ENCODE data around the gene ZNF853. TPM values are rescaled to one million over a fixed set of nuclear protein-coding genes. Genes with fewer than 3 reads are reported as not detected.

ZNF853 gene
- total RNA-seq, 1 donor from 2014 or later: 4.8 TPM

- peak; percentile 64 to 79 for DNase-seq (ENCODE audit: low read depth in 2 of 2)
Observed at GRCh38 chr7:6636741-6637543, 21.5 kb downstream of the ZNF853 start, which contains the start of gene ZNF316. Gene ZNF316, plus strand, starts transcription at chr7:6637318. Its CDS starts 5,092 bp downstream, at chr7:6642410.

DNA sequence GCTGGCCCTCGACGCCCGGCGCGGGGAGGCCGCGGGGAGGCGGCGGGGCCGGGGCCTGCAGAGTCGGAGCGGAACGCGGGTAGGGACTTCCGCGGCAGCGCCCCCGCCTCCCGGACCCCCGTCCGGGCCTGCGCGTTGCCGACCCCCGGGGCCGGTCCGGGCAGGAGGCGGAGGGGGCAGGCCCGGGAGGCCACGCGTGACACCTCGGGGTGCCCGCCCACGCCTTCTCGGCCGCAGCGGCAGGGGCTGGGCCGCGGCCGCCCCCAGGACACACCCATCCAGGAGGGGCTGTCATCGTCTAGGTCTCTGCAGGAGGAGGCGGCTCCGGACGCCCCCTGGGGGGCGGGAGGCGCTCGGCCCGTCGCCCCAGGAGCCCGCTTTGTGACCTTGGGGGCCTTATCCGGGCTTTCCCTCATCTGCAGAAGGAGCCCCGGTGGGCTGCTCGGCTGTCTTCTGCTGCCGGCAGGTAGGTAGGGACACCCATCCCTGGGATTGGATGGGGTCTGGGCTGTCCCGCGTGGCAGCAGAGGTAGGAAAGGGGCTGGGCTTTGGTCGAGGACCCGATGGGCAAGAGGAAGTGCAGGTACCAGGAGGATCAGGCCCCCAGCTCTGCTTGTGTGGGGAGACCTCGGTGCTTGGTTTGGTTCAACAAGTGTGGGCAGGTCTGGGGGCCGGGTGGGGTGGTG is 22.3 kb downstream of the ZNF853 start:
- DNase-seq (ENCODE audit: low read depth in 2 of 2): peak; percentile 30 to 54

GRCh38 chr7:6639032-6639431 is 23.6 kb downstream of the ZNF853 start:
- no peak for DNase-seq (ENCODE audit: low read depth in 2 of 2)

GRCh38 chr7:6639627-6640026 is 24.2 kb downstream of the ZNF853 start:
- no peak for DNase-seq (ENCODE audit: low read depth in 2 of 2)

DNA sequence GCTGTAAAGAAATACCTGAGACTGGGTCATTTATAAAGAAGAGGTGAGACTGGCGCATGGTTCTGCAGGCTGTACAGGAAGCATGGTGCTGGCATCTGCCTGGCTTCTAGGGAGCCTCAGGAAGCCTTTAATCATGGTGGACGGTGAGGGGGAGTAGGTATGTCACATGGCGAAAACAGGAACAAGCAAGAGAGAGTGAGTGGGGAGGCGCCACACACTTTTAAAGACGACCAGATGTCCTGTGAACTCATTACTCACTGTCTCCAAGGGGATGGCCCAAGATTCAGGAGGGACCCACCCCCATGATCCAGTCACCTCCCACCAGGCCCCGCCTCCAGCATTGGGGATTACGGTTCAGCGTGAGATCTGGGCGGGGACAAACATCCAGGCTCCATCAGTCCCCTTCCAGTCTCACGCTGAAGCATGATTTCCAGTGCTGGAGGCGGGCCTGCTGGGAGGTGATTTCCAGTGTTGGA is 24.9 kb downstream of the ZNF853 start:
- DNase-seq (ENCODE audit: low read depth in 2 of 2): peak; percentile 39 to 66

DNA sequence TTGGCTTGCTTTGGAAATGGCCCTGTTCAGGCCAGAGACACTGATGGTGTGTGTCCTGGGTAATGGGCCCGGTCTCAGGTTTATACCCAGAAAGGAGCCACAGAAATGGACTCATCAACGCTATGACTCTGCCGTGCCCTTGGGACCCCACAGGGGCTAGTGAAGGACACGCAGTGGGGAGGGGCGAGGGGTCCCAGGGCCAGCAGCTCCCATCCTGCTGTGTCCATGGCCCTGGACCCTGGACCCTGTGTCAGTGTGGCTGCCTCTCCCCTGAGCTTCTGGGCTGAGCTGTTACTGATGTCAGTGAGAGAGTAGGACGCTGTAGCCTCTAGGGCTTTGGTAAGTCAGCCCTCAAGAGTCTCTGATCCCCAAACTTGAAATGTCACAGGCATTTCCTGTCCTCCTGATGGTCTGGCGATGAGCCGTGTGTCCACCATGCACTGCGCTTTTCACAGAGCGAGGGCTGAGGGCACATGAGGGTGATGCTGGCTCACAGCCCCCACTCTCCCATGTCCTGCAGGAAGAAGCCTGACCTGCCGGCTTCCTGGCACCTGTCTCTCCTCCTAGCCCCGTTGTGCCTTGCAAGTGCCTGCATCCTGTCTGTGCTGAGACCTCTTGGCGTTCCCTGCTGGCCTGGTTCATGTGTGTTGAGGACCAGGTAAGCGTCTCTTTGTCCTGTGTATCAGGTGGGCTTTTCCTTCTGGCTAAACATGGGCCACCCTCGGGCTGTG is 26.1 kb downstream of the ZNF853 start:
- DNase-seq (ENCODE audit: low read depth in 2 of 2): peak in 1 of 2 donors; percentile 45

DNA sequence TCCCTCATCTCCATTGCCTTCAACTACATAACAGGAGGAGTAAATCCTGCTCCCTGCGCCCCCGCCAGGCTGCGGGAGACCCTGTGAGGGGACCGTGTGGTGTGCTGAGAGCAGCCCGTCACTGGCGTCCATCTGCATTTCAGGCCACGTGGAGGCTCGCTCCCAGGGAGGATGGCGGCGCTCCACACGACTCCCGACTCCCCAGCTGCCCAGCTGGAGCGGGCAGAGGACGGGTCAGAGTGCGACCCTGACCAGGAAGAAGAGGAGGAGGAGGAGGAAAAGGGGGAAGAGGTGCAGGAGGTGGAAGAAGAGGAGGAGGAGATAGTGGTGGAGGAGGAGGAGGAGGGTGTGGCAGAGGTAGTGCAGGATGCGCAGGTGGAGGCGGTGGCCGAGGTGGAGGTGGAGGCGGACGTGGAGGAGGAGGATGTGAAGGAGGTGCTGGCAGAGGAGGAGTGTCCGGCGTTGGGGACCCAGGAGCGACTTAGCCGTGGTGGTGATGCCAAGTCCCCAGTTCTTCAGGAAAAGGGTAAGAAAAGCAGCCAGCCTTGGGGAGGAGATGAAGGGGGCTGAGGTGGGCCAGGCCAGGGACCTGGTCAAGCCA is 26.9 kb downstream of the ZNF853 start:
- no peak for DNase-seq (ENCODE audit: low read depth in 2 of 2)

DNA sequence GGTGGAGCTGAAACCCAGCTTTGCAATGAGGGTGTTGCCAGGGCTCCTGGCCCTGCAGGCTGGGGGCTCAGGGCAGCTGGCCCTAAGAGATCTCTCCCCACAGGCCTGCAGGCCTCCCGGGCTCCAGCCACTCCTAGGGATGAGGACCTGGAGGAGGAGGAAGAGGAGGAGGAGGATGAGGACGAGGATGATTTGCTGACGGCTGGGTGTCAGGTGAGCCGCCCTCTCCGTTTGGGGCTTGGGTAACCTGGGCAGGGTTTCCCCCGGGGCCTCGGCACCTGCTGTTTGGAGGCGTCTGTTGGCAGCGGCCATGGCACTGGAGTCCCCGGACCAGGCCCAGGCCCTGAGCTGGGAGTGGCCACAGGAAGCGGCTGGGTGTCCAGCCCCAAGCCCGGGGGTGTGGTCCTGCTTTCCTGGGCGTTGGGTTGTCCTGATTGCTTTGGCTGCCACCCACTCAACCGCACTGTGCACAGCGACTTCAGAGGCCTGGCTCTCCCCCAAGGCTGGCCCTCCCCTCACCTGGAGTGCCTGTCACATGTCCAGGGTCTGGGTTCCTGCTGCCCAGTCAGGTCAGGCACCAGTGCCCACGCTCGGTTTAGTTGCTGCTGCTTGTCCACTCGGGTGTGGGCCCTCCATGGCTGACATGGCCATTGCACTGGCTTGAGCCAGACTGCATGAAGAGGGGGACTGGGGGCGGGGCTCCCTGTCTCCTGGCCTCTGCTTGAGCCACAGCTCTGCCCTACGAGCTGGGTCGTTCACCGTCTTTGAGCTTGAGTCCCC is 27.6 kb downstream of the ZNF853 start:
- no peak for DNase-seq (ENCODE audit: low read depth in 2 of 2)

- DNase-seq (ENCODE audit: low read depth in 2 of 2): no peak
Observed at GRCh38 chr7:6643915-6644625, 28.7 kb downstream of the ZNF853 start.

DNA sequence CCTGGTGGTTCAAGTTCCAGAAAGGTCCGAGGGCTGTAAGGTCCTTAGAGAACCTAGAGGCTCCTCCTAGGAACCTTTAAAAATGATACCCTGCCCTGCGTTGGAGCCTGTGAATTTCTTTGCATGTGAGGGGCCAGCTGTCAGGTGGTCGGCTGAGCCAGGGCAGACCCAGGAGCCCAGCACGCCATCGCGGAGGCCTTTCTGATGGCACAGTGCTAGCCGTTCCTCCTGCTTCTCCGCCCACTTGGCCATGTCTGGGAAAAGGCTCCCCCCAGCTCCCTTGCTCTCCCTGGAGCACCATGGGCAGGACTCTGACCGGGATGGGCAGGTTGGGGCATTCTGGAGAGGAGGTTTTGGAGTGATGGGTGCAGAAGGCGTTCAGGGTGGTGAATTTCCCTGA is 29.3 kb downstream of the ZNF853 start:
- no peak for DNase-seq (ENCODE audit: low read depth in 2 of 2)

DNA sequence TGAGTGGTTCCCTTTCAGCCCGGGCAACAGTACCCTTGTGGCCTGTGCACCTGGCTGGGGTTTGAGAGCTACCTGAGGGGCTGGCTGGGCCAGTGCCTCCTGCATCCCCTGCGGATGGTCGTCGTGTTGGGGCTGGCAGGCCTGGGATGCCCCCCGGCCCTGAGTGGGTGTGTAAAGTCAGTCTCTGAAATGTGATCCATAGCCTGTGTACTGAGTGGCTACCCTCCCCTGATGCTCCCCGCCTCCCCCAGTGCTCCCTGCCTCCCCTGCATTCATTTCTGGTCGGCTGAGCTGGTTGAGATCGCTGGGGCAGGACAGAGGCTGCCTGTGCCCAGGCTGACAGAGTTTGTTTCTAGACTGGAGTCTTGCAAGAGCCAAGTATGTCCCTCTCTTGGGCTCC is 31.1 kb downstream of the ZNF853 start:
- DNase-seq (ENCODE audit: low read depth in 2 of 2): no peak

GRCh38 chr7:6647080-6647479 is 31.7 kb downstream of the ZNF853 start:
- no peak for DNase-seq (ENCODE audit: low read depth in 2 of 2)

DNA sequence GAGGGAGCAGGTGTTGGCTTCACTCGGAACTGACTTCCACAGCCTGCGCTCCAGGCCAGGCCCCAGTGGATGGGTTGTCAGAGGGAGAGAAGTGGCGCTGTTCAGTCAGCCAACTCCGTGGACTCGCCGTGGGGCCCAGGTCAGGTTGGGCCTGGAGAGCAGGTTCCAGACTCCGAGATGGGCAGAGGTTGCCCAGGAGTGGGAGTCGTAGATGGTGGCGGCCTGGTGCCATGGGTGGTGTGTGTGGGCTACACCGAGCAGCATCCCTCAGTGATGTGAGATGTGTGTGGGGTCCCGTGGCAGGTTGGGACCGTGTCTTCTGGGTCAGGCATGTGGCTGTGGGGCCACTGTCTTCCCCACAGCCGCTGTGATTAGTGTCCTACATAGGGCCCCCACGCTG is 32.1 kb downstream of the ZNF853 start:
- DNase-seq (ENCODE audit: low read depth in 2 of 2): no peak

- no peak for DNase-seq (ENCODE audit: low read depth in 2 of 2)
Observed at GRCh38 chr7:6648066-6648814, 32.8 kb downstream of the ZNF853 start.

- DNase-seq (ENCODE audit: low read depth in 2 of 2): no peak
Observed at GRCh38 chr7:6648815-6649104, 33.4 kb downstream of the ZNF853 start.

DNA sequence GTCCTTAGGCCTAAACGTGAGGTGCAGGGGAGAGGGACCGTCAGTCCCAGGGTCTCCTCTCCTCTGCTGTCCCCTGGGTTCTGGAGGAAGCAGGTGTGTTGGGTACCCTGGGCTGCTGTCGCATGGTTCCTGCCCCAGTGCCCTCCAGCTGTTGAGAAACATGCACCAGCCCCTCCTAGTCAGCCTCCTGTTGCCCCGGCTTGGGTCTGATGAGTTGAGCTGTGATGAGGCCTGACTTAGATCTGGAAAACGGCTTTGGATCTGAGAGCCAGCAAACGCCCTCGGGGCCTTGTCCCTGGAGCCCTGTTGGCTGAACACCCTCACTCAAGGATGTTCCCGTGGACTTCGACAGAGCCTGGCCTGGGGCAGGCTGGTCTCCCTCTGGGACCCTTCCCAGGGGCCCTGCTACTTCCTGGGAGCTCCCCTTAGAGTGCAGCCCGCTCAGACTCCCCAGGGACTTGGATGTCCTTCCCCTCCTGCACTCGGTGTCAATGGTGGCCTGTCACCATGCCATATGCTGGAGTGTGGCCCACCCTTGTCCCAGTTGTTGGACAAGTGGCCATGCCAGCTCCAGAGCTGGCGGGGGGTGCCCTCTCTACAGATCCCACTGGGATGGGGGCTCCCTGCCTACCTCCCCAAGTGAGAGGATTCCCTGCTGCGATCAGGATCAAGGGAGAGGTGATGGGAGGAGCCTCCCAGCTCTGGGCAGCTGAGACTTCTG is 34.0 kb downstream of the ZNF853 start:
- no peak for DNase-seq (ENCODE audit: low read depth in 2 of 2)

DNA sequence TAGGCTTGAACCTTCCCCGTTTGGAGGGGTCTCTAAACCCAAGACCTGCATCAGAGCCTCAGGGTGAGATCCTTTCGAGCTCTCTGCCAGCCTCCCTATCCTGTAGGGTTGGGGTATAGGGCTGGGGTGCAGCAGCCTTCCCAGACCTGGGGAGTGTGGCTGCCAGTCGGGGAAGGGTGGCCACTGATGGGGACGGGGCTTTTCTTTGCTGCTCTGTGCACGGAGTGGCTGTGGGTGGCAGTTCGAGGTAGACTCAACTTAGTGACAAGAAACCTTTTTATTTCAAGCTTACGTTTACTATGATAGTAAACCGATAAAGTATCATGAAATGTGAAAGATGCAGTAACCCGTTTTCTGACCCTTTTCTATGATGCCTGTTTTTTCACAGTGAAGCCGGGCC is 34.7 kb downstream of the ZNF853 start:
- no peak for DNase-seq (ENCODE audit: low read depth in 2 of 2)

GRCh38 chr7:6650521-6651011 is 35.2 kb downstream of the ZNF853 start:
- no peak for DNase-seq (ENCODE audit: low read depth in 2 of 2)
